ENCODE data around the gene MRPL10. TPM values are rescaled to one million over a fixed set of nuclear protein-coding genes. Genes with fewer than 3 reads are reported as not detected.

Gene MRPL10
- total RNA-seq, 2 donors from 2014 or later = 25.8 to 34.8 TPM

DNA sequence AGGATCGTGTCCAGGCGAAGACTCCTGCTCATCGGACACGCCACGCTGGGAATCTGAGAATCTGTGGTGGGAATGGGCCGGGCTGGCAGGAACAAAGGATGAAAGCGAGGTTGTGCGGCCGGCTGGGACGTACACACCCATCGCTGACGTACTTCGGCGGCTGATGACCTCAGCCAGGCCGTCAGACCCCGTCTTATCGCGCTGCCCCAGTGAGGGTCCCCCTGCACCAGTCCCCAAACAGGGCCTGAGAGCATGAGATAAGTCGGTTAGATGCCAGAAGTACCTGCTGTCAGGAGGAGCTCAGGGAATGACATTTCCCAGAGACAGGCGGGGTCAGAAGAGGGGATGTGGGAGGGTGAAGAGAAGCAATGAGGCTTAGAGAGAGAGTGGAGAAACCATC, 35.6 kb upstream of the MRPL10 start:
- H3K4me1 ChIP-seq (ENCODE audit: control insufficient read depth in 1 of 2, low read depth in 2 of 2) = peaks cover 7% of the 10 kb centered on the region in 2 donors
- H3K9me3 ChIP-seq = no peaks in the 10 kb centered on the region
- no peaks in the 10 kb centered on the region for H3K36me3 ChIP-seq
- H3K27ac ChIP-seq = no peak overlapping the region
- DNase-seq (ENCODE audit: low spot score) = no peak
- ATAC-seq (ENCODE audit: insufficient number of reproducible peaks, low FRiP score, low read depth) = no peak
- no peaks in the 10 kb centered on the region for H3K27me3 ChIP-seq (replicated peaks; ENCODE audit: insufficient read depth)
- TF ChIP-seq, protein P1, sequence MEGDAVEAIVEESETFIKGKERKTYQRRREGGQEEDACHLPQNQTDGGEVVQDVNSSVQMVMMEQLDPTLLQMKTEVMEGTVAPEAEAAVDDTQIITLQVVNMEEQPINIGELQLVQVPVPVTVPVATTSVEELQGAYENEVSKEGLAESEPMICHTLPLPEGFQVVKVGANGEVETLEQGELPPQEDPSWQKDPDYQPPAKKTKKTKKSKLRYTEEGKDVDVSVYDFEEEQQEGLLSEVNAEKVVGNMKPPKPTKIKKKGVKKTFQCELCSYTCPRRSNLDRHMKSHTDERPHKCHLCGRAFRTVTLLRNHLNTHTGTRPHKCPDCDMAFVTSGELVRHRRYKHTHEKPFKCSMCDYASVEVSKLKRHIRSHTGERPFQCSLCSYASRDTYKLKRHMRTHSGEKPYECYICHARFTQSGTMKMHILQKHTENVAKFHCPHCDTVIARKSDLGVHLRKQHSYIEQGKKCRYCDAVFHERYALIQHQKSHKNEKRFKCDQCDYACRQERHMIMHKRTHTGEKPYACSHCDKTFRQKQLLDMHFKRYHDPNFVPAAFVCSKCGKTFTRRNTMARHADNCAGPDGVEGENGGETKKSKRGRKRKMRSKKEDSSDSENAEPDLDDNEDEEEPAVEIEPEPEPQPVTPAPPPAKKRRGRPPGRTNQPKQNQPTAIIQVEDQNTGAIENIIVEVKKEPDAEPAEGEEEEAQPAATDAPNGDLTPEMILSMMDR (IDR thresholded peaks at IDR 0.05) = no peak
- H3K4me3 ChIP-seq = no peak overlapping the region

DNA sequence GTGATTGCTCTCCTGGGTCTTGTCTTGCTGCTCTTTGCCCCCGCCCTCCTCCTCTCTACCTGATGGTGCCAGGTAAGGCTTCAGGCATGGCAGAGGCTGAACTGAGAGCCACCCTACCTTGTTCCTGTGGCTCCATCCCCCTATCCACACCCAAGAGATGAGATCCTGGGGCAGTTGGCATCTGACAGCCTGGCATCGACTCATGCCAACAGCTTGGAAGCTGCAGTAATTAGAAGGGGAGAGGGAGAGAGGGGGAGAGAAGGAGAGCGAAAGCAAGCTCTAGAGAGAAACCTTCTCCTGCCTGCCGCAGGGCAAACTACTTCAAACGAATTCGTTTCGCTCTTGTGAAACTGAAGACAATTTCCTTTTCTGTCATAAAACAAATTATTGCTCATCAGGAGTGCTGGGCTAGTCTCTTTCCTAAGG, 33.5 kb upstream of the MRPL10 start:
- no peak overlapping the region for H3K27ac ChIP-seq
- DNase-seq (ENCODE audit: low spot score) = no peak

DNA sequence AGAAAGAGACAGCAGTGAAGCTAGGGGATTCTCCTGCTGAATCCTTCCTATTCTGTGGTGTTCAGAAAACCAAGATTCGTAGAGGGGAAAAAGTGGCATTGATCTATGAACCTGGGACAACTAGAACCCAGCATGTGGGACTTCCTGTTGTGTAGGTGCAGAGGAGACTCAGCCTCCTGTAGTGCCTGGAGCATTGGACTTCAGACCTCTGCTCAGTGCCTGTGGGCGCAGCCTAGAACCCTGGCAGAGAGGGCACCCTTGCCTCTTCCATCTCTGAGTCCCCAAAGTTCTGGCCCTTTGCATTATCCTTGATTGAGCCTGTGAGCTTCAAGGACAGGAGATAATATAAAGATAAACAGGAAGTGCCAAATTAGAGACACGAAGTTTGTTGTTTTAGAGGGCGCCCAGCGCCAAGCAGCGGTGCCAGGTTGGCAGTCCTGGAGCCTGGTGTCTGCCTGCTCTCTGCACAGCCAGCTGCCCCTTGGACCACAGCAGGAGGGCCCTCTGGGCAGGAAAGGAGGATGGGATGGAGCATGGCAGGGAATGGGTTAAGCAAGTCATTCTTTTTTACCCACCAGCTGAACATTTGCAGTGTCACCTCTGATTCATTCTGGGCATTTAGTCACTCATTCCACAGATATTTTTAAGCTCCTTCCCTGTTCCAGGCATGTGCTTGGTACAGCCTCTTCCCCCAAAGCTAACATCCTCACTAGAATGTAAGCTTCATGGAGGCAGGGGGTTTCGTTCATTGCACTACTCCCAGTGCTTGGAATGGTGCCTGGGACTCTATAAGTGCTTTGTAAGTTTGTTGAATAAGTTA, 31.5 kb upstream of the MRPL10 start:
- no peak for ATAC-seq (ENCODE audit: insufficient number of reproducible peaks, low FRiP score, low read depth)
- no peak overlapping the region for H3K27ac ChIP-seq
- TF ChIP-seq, protein P1 (IDR thresholded peaks at IDR 0.05) = no peak
- H3K9me3 ChIP-seq = no peaks in the 10 kb centered on the region
- H3K4me1 ChIP-seq (ENCODE audit: control insufficient read depth in 1 of 2, low read depth in 2 of 2) = peaks cover 7% of the 10 kb centered on the region in 2 donors
- no peak overlapping the region for H3K4me3 ChIP-seq
- no peaks in the 10 kb centered on the region for H3K36me3 ChIP-seq
- DNase-seq (ENCODE audit: low spot score) = no peak
- H3K27me3 ChIP-seq (replicated peaks; ENCODE audit: insufficient read depth) = no peaks in the 10 kb centered on the region

More for the DNA sequence above, 33.5 kb upstream of the MRPL10 start:
- no peaks in the 10 kb centered on the region for H3K36me3 ChIP-seq
- TF ChIP-seq, protein P1 (IDR thresholded peaks at IDR 0.05) = no peak
- no peaks in the 10 kb centered on the region for H3K27me3 ChIP-seq (replicated peaks; ENCODE audit: insufficient read depth)
- no peak for ATAC-seq (ENCODE audit: insufficient number of reproducible peaks, low FRiP score, low read depth)
- H3K4me3 ChIP-seq = no peak overlapping the region
- peaks cover 7% of the 10 kb centered on the region in 2 donors for H3K4me1 ChIP-seq (ENCODE audit: control insufficient read depth in 1 of 2, low read depth in 2 of 2)
- H3K9me3 ChIP-seq = no peaks in the 10 kb centered on the region

GRCh38 chr17:47860386-47860785, 29.0 kb upstream of the MRPL10 start:
- TF ChIP-seq, protein P1 (IDR thresholded peaks at IDR 0.05) = no peak
- H3K27ac ChIP-seq = no peak overlapping the region
- no peaks in the 10 kb centered on the region for H3K36me3 ChIP-seq
- no peak overlapping the region for H3K4me3 ChIP-seq
- H3K27me3 ChIP-seq (replicated peaks; ENCODE audit: insufficient read depth) = no peaks in the 10 kb centered on the region
- no peaks in the 10 kb centered on the region for H3K9me3 ChIP-seq
- peaks cover 7% of the 10 kb centered on the region in 2 donors for H3K4me1 ChIP-seq (ENCODE audit: control insufficient read depth in 1 of 2, low read depth in 2 of 2)
- DNase-seq (ENCODE audit: low spot score) = no peak
- no peak for ATAC-seq (ENCODE audit: insufficient number of reproducible peaks, low FRiP score, low read depth)

GRCh38 chr17:47857551-47858455, 26.5 kb upstream of the MRPL10 start:
- peaks cover 17% of the 10 kb centered on the region for H3K27me3 ChIP-seq (replicated peaks; ENCODE audit: insufficient read depth)
- no peak for ATAC-seq (ENCODE audit: insufficient number of reproducible peaks, low FRiP score, low read depth)

More at GRCh38 chr17:47857551-47858455, 26.5 kb upstream of the MRPL10 start:
- TF ChIP-seq, protein P1 (IDR thresholded peaks at IDR 0.05) = no peak
- H3K36me3 ChIP-seq = no peaks in the 10 kb centered on the region
- no peaks in the 10 kb centered on the region for H3K9me3 ChIP-seq
- no peak for DNase-seq (ENCODE audit: low spot score)
- peaks cover 3% of the 10 kb centered on the region in 2 donors for H3K4me1 ChIP-seq (ENCODE audit: control insufficient read depth in 1 of 2, low read depth in 2 of 2)
- no peak overlapping the region for H3K4me3 ChIP-seq
- H3K27ac ChIP-seq = no peak overlapping the region

All from thoracic aorta (tissue), 2 donors.